ENCODE data around the gene PTPN22.

- TF ChIP-seq, protein P1, sequence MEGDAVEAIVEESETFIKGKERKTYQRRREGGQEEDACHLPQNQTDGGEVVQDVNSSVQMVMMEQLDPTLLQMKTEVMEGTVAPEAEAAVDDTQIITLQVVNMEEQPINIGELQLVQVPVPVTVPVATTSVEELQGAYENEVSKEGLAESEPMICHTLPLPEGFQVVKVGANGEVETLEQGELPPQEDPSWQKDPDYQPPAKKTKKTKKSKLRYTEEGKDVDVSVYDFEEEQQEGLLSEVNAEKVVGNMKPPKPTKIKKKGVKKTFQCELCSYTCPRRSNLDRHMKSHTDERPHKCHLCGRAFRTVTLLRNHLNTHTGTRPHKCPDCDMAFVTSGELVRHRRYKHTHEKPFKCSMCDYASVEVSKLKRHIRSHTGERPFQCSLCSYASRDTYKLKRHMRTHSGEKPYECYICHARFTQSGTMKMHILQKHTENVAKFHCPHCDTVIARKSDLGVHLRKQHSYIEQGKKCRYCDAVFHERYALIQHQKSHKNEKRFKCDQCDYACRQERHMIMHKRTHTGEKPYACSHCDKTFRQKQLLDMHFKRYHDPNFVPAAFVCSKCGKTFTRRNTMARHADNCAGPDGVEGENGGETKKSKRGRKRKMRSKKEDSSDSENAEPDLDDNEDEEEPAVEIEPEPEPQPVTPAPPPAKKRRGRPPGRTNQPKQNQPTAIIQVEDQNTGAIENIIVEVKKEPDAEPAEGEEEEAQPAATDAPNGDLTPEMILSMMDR (IDR thresholded peaks at IDR 0.05): no peak
- TF ChIP-seq POLR2A (IDR thresholded peaks at IDR 0.05): no peak
Measured at GRCh38 chr1:113917400-113918082, 46.0 kb upstream of the PTPN22 start.

Measured in uterus (tissue), 2 donors.